CD4-positive, alpha-beta T cell treated with Interleukin-12 subunit alpha and Interleukin-12 subunit beta, for 1 hour (primary cell): ENCODE results near the gene MS4A18.
"Not testable (repeated sequence)": the region's sequence is repeated elsewhere in the genome, so short reads cannot be mapped to it uniquely, and the experiment has no call there.

Experiments used
- DNase-seq: peaks from one replicate; pipeline ENCODE4 v3.0.0-alpha.2; 2020

Gene MS4A18

DNA sequence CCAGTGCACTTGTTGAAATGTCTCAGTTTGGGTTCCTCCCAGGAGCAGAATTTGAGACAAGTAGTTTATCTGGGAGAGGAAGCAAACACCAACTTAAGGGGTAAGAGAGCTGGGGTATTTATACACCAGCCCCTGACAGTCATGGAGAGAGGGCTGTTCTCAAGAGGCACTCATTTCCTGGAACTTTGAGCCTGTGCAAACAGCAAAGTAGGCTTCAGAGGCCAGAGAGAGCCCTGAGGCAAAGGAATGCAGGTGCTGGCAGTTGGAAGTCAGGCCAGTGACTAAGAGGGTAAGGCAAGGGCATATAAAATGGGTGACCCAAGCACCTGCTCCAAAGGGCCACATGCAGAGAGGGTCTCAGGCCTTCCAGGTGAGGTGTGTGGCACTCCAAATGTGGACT, 16.1 kb downstream of the MS4A18 start:
- no peak for DNase-seq

DNA sequence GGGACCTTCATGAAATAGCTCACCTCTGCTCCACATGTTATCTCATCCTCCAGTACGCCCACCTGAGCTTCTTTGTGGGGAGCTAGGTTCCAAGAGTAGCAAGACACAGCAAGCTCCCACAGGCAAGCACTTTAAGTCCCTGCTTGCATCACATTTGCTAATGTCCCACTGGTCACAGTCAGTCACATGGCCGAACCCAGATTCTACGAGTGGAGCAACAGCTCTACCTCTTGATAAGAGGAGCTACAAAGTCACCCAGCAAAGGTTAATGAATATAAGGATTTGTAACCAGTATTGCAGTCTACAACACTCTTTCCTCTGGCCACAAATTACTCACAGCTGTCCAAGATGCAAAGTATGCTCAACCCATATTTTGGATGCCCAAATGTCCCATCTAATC, 16.9 kb downstream of the MS4A18 start:
- no peak for DNase-seq

DNA sequence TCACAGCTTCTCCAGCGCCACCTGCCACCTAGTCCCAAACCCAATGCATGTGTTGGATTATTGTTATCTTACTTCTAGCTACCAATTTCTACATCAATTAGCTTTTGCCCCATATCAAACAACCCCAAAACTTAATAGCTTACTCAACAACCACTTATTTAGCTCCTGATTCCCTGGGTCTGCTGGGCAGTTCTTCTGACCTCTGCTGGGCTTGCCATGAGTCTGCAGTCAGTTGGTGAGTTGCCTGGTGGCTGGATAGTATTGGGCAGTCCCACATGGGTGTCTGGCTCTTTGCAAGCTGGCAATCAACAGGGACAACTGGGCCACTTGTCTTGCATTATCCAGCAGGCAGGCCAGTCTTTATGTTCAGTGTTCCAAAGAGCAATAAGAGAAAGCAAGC, 18.5 kb downstream of the MS4A18 start:
- no peak for DNase-seq

DNA sequence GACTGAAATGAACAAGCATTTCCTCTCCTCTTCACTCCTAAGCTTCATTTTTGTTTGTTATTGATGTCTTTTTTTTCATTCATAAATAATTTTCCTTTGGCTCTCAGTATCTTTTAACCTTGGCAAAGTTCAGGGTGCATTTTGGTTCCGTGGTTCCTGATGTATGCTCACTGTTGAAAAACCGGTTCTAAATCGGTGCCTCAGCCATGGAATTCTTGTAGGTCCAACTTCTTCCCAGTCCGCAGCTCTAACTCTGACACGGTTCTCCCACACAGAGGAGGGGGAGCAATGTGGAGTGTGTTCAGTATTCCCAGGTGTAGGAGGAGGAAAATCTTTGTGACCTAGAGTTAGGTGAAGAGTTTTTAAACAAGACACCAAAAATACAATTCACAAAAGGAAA, 19.6 kb downstream of the MS4A18 start:
- DNase-seq: no peak

DNA sequence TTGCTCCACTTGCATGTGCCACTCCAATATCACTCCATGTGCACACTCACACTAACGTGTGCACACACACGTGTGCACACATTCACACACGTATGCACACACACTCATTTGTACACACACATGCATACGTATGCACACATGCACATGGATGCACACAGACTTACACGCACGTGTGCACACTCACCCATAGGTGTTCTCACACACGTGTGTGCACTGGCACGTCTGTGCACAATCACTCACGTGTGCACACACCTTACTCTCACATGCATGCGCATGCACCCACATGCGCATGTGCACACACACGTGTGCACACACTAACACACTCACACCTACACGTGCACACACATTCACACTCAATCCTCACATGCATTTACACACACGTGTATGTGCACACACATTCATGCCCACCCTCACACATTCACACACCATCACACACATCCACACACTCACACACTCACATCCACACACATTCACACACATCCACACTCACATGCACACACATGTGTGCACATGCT, 22.9 kb downstream of the MS4A18 start:
- no peak for DNase-seq

DNA sequence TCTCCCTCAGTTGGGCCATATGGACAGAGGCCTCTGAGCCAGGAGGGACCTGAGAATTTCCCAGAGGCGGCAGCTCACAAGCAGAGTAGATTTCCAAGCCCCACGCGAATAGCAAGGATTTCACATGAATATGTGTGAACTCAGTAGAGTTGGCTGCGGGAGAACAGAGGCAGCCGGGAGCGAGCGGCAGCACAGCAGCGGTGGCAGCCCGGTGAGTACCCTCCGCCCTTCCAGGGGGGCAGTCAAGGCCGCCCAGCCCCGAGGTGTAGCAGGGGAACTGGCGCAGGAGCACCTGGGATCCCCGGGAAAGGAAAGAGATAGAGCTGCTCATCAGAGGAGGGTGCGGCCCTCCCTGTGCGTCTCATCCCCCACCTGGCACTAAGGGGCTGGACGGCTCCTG, 23.7 kb downstream of the MS4A18 start:
- DNase-seq: no peak

DNA sequence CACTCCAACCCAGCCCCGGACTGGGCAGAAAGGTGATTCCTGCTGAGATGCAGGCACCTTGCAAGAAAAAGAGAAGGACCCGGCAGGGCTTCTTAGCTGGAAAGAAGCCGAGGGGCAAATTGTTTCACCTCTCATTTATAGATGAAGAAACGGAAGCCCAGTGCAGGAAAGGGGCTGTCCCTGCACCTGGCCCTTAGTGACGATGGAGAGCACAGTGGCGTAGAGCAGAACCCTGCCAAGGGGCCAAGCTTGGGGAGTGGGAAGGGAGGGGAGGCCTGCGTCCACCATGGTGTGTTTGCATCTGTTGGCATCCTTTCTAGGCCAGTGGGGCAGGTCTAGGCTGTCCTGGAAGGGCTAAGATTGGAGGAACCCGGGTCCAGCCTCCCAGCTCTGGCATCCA, 24.3 kb downstream of the MS4A18 start:
- no peak for DNase-seq

DNA sequence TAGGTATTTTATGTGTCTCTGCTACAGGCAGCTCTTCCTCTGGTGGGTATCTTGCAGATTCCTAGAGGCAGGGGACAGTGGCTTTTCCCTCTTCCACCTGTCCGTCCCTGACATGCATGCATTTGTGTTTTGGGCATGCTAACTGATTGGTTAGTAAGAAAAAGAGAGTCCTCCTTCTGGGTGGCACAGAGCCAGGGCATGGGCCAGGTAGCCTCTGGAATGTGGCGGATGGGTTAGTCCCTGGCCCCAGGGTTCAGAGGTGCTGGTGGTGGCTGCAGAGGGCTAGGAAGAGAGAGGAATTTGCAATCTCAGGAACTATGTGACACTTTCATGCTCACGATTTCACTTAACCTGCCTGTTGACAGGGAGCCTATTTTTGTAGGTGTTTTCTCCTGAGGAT, 26.4 kb downstream of the MS4A18 start:
- DNase-seq: no peak

DNA sequence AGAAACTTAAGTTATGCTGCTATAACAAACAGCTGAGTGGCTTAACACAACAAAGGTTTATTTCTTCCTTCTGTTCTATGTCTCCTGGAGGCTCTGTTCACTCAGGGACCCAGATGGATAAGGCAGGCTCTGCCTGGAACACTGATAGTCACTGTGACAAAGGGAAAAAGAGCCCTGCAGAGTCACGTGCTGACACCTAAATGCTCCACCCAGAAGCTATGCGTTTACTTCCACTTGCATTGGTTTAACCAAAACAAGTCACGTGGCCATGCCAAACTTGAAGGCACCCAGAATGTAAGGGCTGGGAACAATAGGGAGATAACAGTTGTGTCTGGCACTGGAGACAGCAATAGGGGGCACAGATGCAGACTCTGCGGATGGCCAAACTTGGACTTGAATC, 28.8 kb downstream of the MS4A18 start:
- DNase-seq: no peak

DNA sequence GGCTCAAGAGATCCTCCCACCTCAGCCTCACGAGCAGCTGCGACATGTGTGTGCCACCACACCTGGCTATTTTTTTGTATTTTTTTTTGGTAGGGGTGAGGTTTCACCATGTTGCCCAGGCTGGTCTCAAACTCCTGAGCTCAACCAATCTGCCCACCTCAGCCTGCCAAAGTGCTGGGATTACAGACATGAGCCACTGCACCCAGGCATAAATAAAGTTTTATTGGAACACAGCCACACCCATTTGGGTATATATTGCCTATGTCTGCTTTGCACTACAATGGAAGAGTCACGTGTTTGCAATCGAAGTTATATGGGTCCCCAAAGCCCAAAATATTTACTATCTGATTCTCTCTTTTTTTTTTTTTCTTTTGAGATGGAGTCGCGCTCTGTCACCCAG, 30.4 kb downstream of the MS4A18 start:
- DNase-seq: no peak

DNA sequence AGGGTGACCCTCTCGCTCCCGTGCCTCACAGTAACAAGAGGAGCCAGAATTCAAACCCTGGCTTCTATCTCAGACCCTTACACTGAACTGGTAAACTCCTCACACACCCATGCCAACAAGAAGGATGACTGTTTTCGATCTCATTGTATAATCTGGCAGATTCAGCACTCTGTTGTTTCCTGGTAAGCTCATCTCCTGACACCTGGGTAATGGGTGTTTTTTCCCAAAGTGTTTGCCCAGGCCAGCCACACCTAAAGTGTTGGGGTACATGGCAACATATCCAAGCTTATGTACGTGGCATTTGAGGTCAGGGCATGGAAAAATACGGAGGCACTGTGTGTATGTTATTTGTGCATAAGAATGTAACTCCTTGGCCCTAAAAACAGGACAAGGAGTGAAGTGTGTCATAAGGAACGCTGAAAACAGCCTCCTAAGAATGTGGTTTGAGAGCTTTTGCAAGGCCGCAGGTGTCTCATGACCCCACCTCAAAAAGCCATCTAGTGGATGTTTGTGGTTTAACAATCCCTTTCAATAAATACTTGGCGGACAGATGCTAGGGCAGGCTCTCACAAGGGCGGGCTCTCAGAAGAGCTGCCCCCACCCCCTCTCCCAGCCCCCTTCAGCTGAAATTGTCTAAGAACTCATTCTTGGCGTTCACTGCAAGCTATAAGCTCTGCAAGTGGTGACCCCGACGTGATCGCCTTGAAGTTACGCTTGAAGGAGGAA, 31.9 kb downstream of the MS4A18 start, which contains the start of gene MS4A15:
TSS of gene MS4A15 (plus strand) at position 561 of the 726 bp plus-strand sequence. CDS start 6,867 bp downstream, outside the sequence.
- DNase-seq: peak; percentile 5

DNA sequence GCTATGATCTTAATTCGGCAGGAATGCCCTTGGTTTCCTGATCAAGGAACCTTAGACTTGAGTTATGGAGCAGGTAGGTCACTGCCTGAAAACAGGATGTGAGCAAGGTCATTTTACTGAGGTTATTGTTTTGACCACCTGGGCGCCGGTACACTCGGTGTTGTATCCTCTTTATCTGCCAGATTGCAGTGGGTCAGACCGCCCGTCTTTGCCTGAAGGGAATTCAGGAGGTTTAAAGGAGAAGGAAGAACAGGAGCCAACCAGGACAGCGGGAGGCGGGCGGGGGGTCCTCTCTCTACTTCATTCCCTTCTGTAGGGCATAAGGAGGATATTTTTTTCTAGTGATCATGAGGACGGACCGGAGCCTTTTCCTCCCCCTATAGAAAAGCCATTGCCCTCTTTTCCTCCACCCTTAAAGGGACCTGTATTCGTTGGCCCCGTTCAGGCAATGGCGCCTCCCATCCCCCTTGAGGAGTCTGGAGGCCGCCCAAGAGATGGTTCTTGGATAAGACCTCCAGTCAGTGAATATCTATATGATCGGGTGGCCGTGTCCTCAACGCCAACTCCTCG, 32.8 kb downstream of the MS4A18 start:
- no peak for DNase-seq

DNA sequence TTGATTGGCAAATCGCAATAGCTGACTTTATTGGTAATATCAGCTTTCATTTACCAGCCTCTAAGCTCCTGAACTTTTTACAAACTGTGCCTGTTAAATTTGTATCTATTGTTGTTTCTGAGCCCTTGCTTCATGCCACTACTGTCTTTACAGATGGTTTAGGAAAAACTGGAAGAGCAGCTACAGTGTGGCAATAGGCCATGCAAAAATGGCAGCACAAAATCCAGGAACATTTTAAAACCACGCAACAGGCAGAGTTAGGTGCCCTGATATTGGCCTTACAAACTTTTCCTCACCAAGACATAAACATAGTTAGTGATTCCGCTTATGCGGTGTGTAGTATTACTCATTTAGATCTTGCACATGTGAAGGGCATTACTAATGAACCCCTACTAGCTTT, 34.2 kb downstream of the MS4A18 start:
- DNase-seq: not testable (repeated sequence)

DNA sequence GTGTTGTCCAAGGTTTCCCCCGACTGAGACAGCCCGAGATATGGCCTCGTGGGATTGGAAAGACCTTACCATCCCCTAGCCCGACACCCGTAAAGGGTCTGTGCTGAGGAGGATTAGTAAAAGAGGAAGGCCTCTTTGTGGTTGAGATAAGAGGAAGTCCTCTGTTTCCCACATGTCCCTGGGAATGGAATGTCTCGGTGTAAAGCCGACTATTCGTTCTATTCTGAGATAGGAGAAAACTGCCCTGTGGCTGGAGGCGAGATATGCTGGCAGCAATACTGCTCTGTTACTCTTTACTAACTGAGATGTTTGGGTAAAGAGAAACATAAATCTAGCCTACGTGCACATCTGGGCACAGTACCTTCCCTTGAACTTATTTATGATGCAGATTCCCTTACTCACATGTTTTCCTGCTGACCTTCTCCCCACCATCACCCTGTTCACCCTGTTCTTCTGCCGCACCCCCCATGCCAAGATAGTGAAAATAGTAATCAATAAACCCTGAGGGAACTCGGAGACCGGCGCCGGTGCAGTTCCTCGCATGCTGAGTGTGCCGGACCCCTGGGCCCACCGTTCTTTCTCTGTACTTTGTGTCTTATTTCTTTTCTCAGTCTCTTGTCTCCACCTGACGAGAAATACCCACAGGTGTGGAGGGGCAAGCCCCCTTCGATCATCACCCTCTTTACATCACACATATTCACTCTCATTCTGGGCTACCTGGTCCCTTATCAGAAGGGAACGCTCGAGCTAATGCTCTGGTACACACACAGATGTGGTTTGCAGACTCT, 35.1 kb downstream of the MS4A18 start:
- not testable (repeated sequence) for DNase-seq

DNA sequence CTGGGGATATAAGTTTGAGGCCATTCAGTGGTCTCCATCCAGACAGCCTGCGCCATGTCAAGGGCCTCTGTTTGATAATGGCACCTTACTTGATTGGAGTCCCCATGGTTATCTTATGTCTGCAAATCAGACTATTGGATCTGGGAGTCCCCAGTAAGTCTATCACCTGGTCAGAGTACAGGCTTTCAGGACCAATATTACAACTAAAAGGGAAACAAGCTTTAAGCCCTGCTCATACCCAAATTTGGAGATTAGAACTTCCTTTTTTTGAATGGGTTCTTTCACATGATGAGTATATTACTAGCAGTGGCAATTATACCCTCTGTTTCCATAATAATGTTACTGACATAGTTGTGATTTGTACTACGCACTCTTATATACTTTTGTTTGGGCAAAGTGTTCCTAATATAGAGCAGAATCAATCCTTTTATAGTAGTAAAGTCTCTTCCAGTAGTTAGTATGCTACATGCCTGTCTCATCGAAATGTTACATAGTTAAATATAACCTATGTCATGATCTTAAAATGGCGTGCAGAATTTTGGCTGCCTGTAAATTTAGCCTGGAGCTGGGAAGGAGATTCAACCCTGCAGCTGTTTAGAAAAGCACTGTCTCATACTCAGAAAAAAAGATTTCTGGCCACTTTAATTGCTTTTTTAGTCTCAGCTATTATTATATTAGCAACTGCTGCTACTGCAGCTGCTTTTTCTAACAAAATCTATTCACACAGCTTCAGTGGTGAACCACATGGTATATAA, 37.1 kb downstream of the MS4A18 start:
- DNase-seq: no peak

DNA sequence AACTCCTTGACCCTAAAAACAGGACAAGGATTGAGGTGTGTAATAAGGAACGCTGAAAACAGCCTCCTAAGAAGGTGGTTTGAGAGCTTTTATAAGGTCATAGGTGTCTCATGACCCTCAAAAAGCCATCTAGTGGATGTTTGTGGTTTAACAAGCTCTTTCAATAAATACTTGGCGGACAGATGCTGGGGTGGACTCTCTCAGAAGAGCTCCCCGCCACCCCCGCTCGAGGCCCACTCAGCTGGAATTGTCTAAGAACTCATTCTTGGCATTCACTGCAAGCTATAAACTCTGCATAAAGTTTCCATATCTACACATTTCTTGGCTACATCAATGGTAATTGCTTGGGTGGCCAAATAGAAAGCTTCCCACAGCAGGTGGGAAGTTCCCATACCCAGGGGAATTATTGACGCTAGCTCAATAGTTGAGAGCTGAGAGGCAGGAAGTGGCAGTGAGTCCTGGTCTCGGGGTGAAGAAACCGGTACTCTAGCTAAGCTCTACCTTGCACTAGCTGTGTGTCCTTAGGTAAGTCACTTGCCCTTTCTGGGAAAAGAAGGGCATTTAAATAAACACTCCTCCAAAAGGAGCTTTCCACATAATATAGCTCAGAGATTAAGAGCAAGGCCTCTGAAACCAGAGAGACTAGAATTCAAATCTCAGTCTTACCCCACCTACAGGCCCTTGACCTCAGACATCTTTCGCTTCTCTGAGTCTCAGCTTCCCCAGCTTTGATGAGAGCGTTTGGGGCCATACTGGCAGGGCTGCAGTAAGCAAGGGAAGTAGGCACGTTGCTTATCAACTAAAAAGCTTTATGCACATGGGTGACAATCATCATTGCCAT, 38.6 kb downstream of the MS4A18 start:
- no peak for DNase-seq

DNA sequence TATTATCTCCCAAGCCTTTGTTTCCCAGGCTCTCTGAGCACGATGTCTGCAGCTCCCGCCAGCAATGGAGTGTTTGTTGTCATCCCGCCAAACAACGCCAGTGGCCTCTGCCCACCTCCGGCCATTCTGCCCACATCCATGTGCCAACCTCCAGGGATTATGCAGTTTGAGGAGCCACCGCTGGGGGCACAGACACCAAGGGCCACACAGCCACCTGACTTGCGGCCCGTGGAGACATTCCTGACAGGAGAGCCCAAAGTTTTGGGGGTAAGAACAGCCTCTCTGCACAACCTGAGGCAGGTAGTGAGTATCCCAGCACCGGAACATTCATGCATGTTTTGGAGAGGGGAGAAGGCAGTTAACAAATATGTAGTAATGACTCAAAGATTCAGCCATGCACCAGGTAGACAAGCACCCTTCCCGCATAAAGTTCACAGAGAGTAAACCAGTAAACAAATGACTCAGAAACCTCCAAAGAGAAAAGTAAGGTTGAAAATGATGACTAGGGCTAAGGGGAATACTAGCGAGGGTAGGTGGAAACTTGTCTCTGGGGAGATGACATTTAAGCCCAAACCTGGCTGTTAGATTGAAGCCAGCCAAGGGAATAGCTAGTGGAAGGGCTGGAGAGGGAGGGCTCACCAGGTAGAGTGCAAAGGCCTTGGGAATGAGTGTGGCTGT, 39.3 kb downstream of the MS4A18 start:
- no peak for DNase-seq

DNA sequence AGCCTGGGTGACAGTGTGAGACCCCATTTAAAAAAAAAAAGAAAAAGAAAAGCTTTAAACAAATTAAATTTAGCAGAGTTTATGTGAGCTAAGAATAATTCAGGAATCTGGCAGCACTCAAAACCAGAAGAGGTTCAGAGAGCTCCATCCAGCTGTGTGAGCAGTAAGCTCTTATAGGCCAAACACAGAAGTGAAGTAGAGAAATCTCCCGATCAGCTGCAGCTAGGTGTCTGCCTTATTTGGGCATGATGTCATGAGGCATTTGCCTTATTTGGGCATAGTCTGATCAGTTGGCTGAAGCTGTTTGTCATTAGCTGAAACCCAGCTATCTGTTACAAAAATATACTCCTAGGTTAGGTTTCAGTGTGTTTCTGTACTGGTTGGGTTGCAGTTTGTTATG, 40.4 kb downstream of the MS4A18 start:
- no peak for DNase-seq

DNA sequence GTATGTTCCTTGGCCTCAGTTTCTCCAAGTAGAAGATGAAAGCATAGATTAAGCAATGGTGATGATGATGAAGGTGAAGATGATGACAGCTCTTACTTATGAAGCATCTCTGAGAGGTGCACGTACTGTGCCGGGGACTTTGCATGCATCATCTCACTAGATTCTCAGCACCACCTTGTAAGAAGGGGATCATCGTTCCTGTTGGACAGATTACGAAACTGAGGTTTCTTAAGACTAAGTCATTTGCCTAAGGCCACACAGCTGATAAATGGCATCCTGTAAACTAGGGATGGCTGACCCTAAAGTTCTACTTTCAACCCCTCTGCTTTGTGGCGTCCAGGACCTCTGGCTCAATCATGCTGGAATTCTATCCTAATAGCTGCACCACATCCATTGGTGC, 40.8 kb downstream of the MS4A18 start:
- no peak for DNase-seq

DNA sequence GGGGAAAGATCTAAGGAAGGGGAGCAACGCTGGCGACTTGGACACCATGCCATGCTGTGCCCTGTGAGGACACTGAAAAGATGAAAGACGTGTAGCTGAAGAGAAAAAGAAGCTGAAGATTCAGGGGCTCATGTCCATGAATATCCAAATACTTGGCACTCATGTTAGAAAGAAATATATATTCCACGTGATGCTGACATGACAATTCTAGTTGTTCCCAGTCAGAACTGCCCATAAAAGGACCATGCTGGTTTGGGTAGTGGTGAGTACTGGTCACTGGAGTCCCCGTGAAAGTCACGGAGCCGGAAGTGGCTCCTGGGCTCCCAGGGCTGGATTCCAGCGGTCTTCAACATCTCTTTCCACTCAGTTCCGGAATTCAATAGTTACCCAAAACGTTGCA, 42.0 kb downstream of the MS4A18 start:
- DNase-seq: no peak

DNA sequence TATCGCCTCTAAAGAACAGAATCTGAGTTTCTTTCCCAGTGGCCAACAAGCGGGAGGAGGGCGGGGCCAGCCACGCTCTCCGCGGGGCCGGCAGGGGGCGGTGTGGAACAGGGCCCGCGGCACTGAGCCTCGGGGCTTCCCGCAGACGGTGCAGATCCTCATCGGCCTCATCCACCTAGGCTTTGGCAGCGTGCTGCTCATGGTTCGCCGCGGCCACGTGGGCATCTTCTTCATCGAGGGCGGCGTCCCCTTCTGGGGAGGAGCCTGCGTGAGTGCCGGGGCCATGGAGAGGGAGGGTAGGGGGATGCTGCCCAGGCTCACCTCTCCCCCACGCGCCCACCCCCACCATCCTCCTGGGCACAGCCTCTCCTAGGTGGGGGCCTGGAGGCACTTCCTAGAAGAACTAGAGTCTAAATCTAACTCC, 42.9 kb downstream of the MS4A18 start:
- no peak for DNase-seq

DNA sequence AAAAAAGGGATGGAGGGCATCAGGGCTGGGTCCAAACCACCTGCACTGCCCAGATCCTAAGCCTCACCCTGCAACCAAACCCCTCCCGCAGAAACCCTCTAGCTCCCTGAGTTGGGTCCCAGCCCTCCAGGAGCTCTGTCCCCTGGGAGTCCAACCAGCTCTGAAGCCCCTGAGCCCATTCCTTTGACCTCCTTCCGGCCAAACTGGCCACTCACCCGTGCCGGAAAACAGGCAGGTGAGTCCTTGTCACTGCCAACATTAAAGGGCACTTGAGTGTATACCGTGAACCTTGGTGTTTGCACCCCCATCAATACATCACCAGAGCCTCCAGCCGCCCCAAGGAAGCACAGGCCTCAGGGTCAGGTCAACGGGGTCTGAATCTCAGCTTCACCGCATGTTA, 43.7 kb downstream of the MS4A18 start:
- no peak for DNase-seq
